ENCODE measurements around the gene CTXND1.

The CTXND1 gene

GRCh38 chr15:80208758-80209734, 43.0 kb downstream of the CTXND1 start:
- no peak for DNase-seq (ENCODE audit: low spot score)

GRCh38 chr15:80207887-80208286, 44.1 kb downstream of the CTXND1 start:
- DNase-seq (ENCODE audit: low spot score): no peak

GRCh38 chr15:80204231-80204630, 47.8 kb downstream of the CTXND1 start:
- no peak for DNase-seq (ENCODE audit: low spot score)

- DNase-seq (ENCODE audit: low spot score): no peak
These were observed 48.6 kb downstream of the CTXND1 start for GRCh38 chr15:80203361-80203885.

- DNase-seq (ENCODE audit: low spot score): no peak
These were observed 49.2 kb downstream of the CTXND1 start for GRCh38 chr15:80202641-80203360.

GRCh38 chr15:80202016-80202315, 50.0 kb downstream of the CTXND1 start:
- no peak for DNase-seq (ENCODE audit: low spot score)

GRCh38 chr15:80201256-80202015, 50.6 kb downstream of the CTXND1 start:
- no peak for DNase-seq (ENCODE audit: low spot score)

- DNase-seq (ENCODE audit: low spot score): no peak
These were observed 52.1 kb downstream of the CTXND1 start for GRCh38 chr15:80199869-80200268.

GRCh38 chr15:80199366-80199765, 52.6 kb downstream of the CTXND1 start:
- DNase-seq (ENCODE audit: low spot score): no peak

GRCh38 chr15:80194914-80195313, 57.1 kb downstream of the CTXND1 start:
- DNase-seq (ENCODE audit: low spot score): no peak

- DNase-seq (ENCODE audit: low spot score): no peak
These were observed 57.8 kb downstream of the CTXND1 start for GRCh38 chr15:80194186-80194585.

- no peak for DNase-seq (ENCODE audit: low spot score)
These were observed 60.0 kb downstream of the CTXND1 start for GRCh38 chr15:80191897-80192595.

GRCh38 chr15:80191198-80191597, 60.8 kb downstream of the CTXND1 start:
- no peak for DNase-seq (ENCODE audit: low spot score)

- DNase-seq (ENCODE audit: low spot score): no peak
These were observed 63.8 kb downstream of the CTXND1 start for GRCh38 chr15:80188251-80188650.

- no peak for DNase-seq (ENCODE audit: low spot score)
These were observed 65.4 kb downstream of the CTXND1 start for GRCh38 chr15:80186597-80186996.

GRCh38 chr15:80186066-80186465, 65.9 kb downstream of the CTXND1 start:
- DNase-seq (ENCODE audit: low spot score): no peak

- DNase-seq (ENCODE audit: low spot score): no peak
These were observed 66.9 kb downstream of the CTXND1 start for GRCh38 chr15:80185152-80185551.

- no peak for DNase-seq (ENCODE audit: low spot score)
These were observed 67.5 kb downstream of the CTXND1 start for GRCh38 chr15:80184554-80184953.

GRCh38 chr15:80183886-80184285, 68.1 kb downstream of the CTXND1 start:
- DNase-seq (ENCODE audit: low spot score): no peak

GRCh38 chr15:80183306-80183705, 68.7 kb downstream of the CTXND1 start:
- no peak for DNase-seq (ENCODE audit: low spot score)

GRCh38 chr15:80182611-80183261, 69.3 kb downstream of the CTXND1 start:
- no peak for DNase-seq (ENCODE audit: low spot score)
